HG02870 (cell line): ENCODE results near the gene SCP2.

Source experiments
- ATAC-seq: cut with Tn5 transposase; IDR thresholded peaks from one replicate; pipeline ENCODE4 v1.9.1; 2021; ENCODE audit warnings: mild to moderate bottlenecking, moderate library complexity; ENCODE audit not compliant: unreplicated experiment

Gene SCP2

DNA sequence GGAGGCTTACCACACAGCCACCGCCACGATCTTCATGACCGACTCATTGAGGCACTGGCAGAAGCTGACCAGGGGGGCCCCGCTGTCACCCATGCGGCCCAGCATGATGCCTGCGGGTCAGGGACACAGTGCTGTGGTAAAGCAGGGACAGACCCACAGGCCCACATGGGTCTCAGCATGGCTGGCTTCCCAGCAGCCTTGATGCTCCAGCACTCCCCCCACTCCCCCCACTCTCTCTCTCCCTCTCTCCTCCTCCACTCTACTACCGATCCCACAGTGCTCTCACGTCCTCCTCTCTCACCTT, 166.3 kb downstream of the SCP2 start:
- ATAC-seq: no peak

DNA sequence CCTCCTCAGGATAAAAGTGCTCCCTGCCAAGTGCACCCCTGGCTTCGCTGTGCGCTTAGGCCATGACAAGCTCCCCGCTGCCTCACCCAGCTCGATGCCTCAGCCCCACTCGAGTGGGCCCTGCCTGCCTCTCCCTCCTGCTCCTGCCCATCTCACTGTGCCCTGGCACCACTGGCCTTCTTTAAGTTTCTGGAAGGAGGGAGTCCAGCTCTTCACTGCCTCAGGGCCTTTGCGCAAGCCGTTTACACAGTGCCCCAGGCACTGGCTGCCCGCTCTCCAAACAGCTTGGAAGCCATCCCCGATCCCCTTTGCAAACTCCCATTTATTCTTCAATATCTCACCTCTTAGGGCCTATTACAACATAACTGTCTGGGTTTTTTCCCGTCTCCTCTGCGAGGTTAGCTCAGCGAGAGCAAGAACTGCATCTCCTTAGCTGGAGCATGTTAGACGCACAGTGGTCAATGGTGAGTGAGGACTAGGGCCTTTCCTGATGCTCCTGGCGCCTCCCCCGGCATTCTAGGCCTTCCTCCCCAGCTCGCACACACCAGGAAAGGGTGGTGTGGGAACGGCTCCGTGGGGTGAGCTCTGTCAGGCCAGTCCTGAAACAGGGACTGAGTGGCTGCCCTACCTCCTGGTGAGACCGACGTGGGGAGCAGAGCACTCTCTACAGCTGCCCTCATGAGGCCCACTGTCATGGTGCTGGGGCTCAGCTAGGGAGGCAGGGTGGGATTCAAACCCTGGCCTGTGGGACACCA, 166.9 kb downstream of the SCP2 start:
- ATAC-seq: no peak

- ATAC-seq: no peak
Measured at GRCh38 chr1:53094533-53094919, 167.4 kb downstream of the SCP2 start.
